GM12878 (cell line): ENCODE measurements around the gene CHAD. TPM values are rescaled to one million over a fixed set of nuclear protein-coding genes. Genes with fewer than 3 reads are reported as not detected.
A peak's percentile ranks its signal among the peaks of the same experiment; 100 is the strongest.

Experiments used
- ATAC-seq: fragments of 200-7000 bp; cut with Tn5 transposase; 3 replicates; pipeline ENCODE4 v1.9.1; 2020; ENCODE audit warnings: mild to moderate bottlenecking, moderate library complexity
- BruUV-seq: library from RNA; stranded (reverse); fragments of 400-500 nt; replicated peaks from 2 replicates; lab custom pipeline; 2021; lab: Mats Ljungman, UMichigan
- CTCF ChIA-PET: fragments of 300-600 bp; sonication (Branson Sonifier 250); formaldehyde crosslinking; extraction: SDS; loops from one replicate; lab custom pipeline; 2021; ENCODE audit warnings: inconsistent platforms; lab: Yijun Ruan, JAX
- POLR2A ChIA-PET: fragments of 350-600 bp; formaldehyde crosslinking; extraction: SDS; loops from one replicate; lab custom pipeline; 2021; ENCODE audit warnings: inconsistent platforms; lab: Charles Lee
- RAD21 ChIA-PET: fragments of 300-600 bp; sonication (Branson Sonifier 250); formaldehyde crosslinking; loops from one replicate; lab custom pipeline; 2023; ENCODE audit warnings: antibody characterized with exemption; ENCODE audit not compliant: unreplicated experiment; lab: Charles Lee
- SMC1A ChIA-PET: fragments of 300-600 bp; sonication (Branson Sonifier 250); formaldehyde crosslinking; loops from one replicate; lab custom pipeline; 2023; ENCODE audit not compliant: unreplicated experiment, uncharacterized antibody; lab: Charles Lee
- DNase-seq: peaks from one replicate; pipeline ENCODE4 v3.0.0-alpha.2; 2011; ENCODE audit warnings: low read depth, low spot score
- FAIRE-seq: peaks from 3 replicates; lab custom pipeline; 2011; peaks lifted over from hg19 to GRCh38; lab: Jason Lieb, UNC
- H2AFZ ChIP-seq: 2 replicates; pipeline ENCODE4 v1.6.0; 2011; ENCODE audit warnings: low read depth, low read length, control low read depth; ENCODE audit not compliant: control insufficient read depth
- H3K27ac ChIP-seq: 2 replicates; pipeline ENCODE4 v1.5.1; 2011; ENCODE audit warnings: control low read depth; ENCODE audit not compliant: control insufficient read depth, insufficient read depth
- H3K27me3 ChIP-seq, 2 experiments: replicated peaks in 1 of 2; 2 replicates each; pipeline versions ENCODE4 v1.6.0 to v1.6.1; 2011; ENCODE audit warnings: low read length in 1 of 2; ENCODE audit not compliant: control insufficient read depth in 2 of 2, insufficient read depth in 2 of 2
- H3K36me3 ChIP-seq, 2 experiments: 2 replicates each; pipeline ENCODE4 v1.5.1; 2011; ENCODE audit warnings: low read length in 1 of 2; ENCODE audit not compliant: control insufficient read depth in 2 of 2, insufficient read depth in 2 of 2
- H3K4me1 ChIP-seq: 2 replicates; pipeline ENCODE4 v1.6.1; 2011; ENCODE audit warnings: mild to moderate bottlenecking, low read length, moderate library complexity, mixed read lengths; ENCODE audit not compliant: control insufficient read depth, insufficient read depth
- H3K4me2 ChIP-seq: 2 replicates; pipeline ENCODE4 v1.6.0; 2011; ENCODE audit warnings: control low read depth; ENCODE audit not compliant: control insufficient read depth, insufficient read depth
- H3K4me3 ChIP-seq: fragments of 200-600 bp; sonication (generic); 2 replicates; pipeline ENCODE4 v1.5.1; 2016
- H3K79me2 ChIP-seq: 2 replicates; pipeline ENCODE4 v1.6.0; 2011; ENCODE audit warnings: low read length; ENCODE audit not compliant: control insufficient read depth, insufficient read depth
- H3K9ac ChIP-seq: 2 replicates; pipeline ENCODE4 v1.8.0; 2011; ENCODE audit warnings: low read length, control low read depth, mixed read lengths; ENCODE audit not compliant: control insufficient read depth, insufficient read depth
- H3K9me3 ChIP-seq: replicated peaks from 3 replicates; pipeline ENCODE4 v1.5.1; 2011; ENCODE audit warnings: mild to moderate bottlenecking, low read length; ENCODE audit not compliant: control insufficient read depth, insufficient read depth
- H4K20me1 ChIP-seq: 2 replicates; pipeline ENCODE4 v1.6.0; 2011; ENCODE audit not compliant: control insufficient read depth, insufficient read depth
- ASH2L ChIP-seq: fragments of 300-600, 200-600 bp; sonication (generic); IDR thresholded peaks from 2 replicates; pipeline ENCODE4 v1.6.1; 2017; ENCODE audit warnings: low read depth, mild to moderate bottlenecking, borderline replicate concordance
- CBX5 ChIP-seq: sonication (generic); IDR thresholded peaks from 2 replicates; pipeline ENCODE4 v1.6.1; 2016; ENCODE audit warnings: low read depth, moderate library complexity, mild to moderate bottlenecking, inconsistent platforms
- CHD1 ChIP-seq: IDR thresholded peaks from 2 replicates; pipeline ENCODE4 v1.6.1; 2012; ENCODE audit warnings: low read depth, low read length, improper control_type of control experiment
- FOS ChIP-seq: IDR thresholded peaks from 3 replicates; pipeline ENCODE4 v1.6.1; 2011; ENCODE audit warnings: borderline replicate concordance; ENCODE audit not compliant: insufficient read length; ENCODE audit errors: extremely low read depth
- IKZF1 ChIP-seq: fragments of 450-650 bp; conservative IDR thresholded peaks from 2 replicates; pipeline ENCODE4 v1.6.1; 2017; ENCODE audit warnings: antibody characterized with exemption, mild to moderate bottlenecking
- MEF2A ChIP-seq: IDR thresholded peaks from 2 replicates; pipeline ENCODE4 v1.6.1; 2011; ENCODE audit warnings: low read depth, mild to moderate bottlenecking, low read length, moderate library complexity; ENCODE audit not compliant: insufficient read depth
- NFYB ChIP-seq: IDR thresholded peaks from 2 replicates; pipeline ENCODE4 v1.6.1; 2011; ENCODE audit warnings: low read depth, mild to moderate bottlenecking, low read length, improper control_type of control experiment, moderate library complexity; ENCODE audit not compliant: insufficient read depth
- NR2C1 ChIP-seq: fragments of 450-650 bp; IDR thresholded peaks from 2 replicates; pipeline ENCODE4 v1.6.1; 2017; ENCODE audit warnings: antibody characterized with exemption, mild to moderate bottlenecking, moderate library complexity
- PAX5 ChIP-seq: IDR thresholded peaks from 2 replicates; pipeline ENCODE4 v1.6.1; 2011; ENCODE audit warnings: low read depth, low read length, borderline replicate concordance
- POLR2A ChIP-seq: IDR thresholded peaks from 2 replicates; pipeline ENCODE4 v1.6.1; 2011; ENCODE audit warnings: low read depth, mild to moderate bottlenecking, low read length
- SIX5 ChIP-seq: IDR thresholded peaks from 2 replicates; pipeline ENCODE4 v1.6.1; 2011; ENCODE audit warnings: mild to moderate bottlenecking, low read depth, low read length, moderate library complexity; ENCODE audit not compliant: severe bottlenecking
- SP1 ChIP-seq: IDR thresholded peaks from one replicate; pipeline ENCODE4 v1.6.1; 2011; ENCODE audit warnings: low read depth, low read length
- TCF3 ChIP-seq: IDR thresholded peaks from 2 replicates; pipeline ENCODE4 v1.6.1; 2012; ENCODE audit warnings: low read depth, mild to moderate bottlenecking, low read length, borderline replicate concordance; ENCODE audit not compliant: insufficient read depth
- ZBED1 ChIP-seq: IDR thresholded peaks from 2 replicates; pipeline ENCODE4 v1.6.1; 2016; ENCODE audit warnings: borderline replicate concordance
- ZNF207 ChIP-seq: fragments of 450-650 bp; IDR thresholded peaks from 2 replicates; pipeline ENCODE4 v1.6.1; 2014; ENCODE audit warnings: antibody characterized with exemption, mild to moderate bottlenecking, borderline replicate concordance
- WGBS: methylation state at CpG from one replicate; pipeline ENCODE4 v1.1.6; 2016; ENCODE audit warnings: low lambda C conversion rate; ENCODE audit not compliant: insufficient replicate concordance, insufficient coverage; ENCODE audit errors: missing lambda C conversion rate; 5-methylcytosine and 5-hydroxymethylcytosine counted together
- in situ Hi-C: fragments of 300-500 bp; cut with MboI; formaldehyde crosslinking; loops from 9 replicates; pipeline ENCODE4 v1.14.3; 2018; ENCODE audit warnings: mixed read lengths
- intact Hi-C: fragments of 100-400 bp; cut with micrococcal nuclease; formaldehyde crosslinking; loops from one replicate; pipeline ENCODE4 v1.14.2; 2022; ENCODE audit not compliant: unreplicated experiment
- polyA plus RNA-seq, 11 experiments: library from polyadenylated mRNA; depleted of rRNA in 4 of 11; unstranded in 6 of 11; stranded (reverse) in 5 of 11; fragments of >200 nt; fragmentation: Nextera tagmentation in 4 of 11; fragmentation: Illumina TruSeq in 1 of 11; extraction: Ambion mirVana in 4 of 11; extraction: Trizol in 1 of 11; gene quantifications; 1 replicate in 1 of 11; 2 replicates in 10 of 11; pipeline versions ENCODE4 v1.2.1 to v1.2.3, GENCODE V29; 2011 to 2016; ENCODE audit warnings: inconsistent platforms in 2 of 11, missing spikeins in 2 of 11, low read depth in 1 of 11
- total RNA-seq, 4 experiments: library from RNA; depleted of rRNA in 3 of 4; stranded (reverse); fragments of >200 nt in 3 of 4; fragmentation: Illumina TruSeq in 1 of 4; extraction: Trizol in 1 of 4; gene quantifications; 2 replicates each; pipeline versions ENCODE4 v1.2.1 to v1.2.3, GENCODE V29; 2013 to 2021
- TF ChIP-seq, protein P1 (sequence below): fragments of 450-650 bp; IDR thresholded peaks from 2 replicates; pipeline ENCODE4 v1.6.1; 2017; ENCODE audit warnings: mild to moderate bottlenecking, low read depth, inconsistent platforms; ENCODE audit not compliant: poor library complexity, severe bottlenecking
- TF ChIP-seq, protein P2 (sequence below): IDR thresholded peaks from 2 replicates; pipeline ENCODE4 v1.6.1; 2011; ENCODE audit warnings: borderline replicate concordance, low read depth, mild to moderate bottlenecking, moderate library complexity, low read length; ENCODE audit not compliant: insufficient read depth, poor library complexity, severe bottlenecking

CHAD gene
- total and polyA plus RNA-seq, 10 of the 15 experiments (the other 5 are each of a cell fraction or from before 2014, with no cell fraction given), result 0.06 TPM; not detected in 9

DNA sequence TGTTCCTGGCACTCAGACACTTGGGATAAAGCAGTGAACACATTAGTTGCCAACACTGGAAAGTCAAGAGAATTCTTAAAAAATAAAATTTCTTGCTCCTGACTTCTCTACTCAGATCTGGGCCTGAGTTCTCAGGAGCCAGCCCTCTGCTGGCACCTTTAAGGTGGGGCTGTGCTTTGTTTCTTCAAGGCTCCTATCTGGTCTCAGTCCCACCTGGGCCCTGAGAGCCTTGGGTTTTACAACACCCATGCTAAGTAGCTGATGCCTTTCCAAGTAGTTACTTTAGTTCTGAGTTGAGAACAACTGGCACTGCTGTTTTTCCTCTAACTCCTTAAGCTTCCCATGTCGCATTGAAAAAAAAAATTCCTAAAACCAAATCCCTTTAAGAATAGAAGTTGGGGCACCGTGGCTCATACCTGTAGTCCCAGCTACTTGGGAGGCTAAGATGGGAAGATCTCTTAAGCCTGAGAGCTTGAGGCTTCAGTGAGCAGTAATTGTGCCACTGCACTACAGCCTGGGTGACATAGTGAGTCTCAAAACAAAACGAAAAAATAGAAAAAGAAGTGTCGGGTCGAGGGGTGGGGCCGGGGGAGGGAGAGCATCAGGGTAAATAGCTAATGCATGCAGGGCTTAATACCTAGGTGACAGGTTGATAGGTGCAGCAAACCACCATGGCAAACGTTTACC, 16.6 kb downstream of the CHAD start:
- WGBS, result 0% methylated on average over 7 of the region's 7 CpGs
- H3K4me2 ChIP-seq, result peak overlapping the region; percentile 82

DNA sequence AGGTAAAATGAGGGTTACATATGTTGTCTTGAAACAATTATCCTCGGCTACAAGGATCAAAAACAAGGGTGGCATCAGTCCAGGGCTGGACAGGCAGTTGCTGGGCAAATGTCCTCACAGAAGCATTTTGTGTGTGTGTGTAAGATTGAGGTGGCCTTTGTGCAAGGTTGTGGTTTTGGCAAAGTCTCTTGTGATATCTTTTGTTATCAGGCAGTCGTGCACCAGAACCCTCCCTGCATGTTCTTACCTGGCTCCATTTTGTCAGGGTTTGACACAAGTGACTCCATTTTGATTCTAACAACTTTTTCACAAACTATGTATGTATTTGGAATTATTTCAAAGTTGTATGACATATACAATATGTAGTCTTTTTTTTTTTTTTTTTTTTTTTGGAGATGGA, 20.0 kb downstream of the CHAD start:
- no peak overlapping the region for H3K9ac ChIP-seq
- no peak overlapping the region for H3K4me2 ChIP-seq
- ChIA-PET CTCF (no interaction called here), POLR2A (no interaction called here), RAD21 (no interaction called here), SMC1A (interaction anchor here (0.7 kb wide), 1 partner anchor 10 kb away, joined by 5 read pairs; no protein-coding TSS in a partner anchor)
- DNase-seq, result no peak
- no peaks in the 10 kb centered on the region for H3K79me2 ChIP-seq
- intact Hi-C loops, result no loop called here
- peaks cover 11% of the 10 kb centered on the region for H3K4me1 ChIP-seq
- H3K9me3 ChIP-seq, result no peaks in the 10 kb centered on the region
- in situ Hi-C loops, result no loop called here
- H2AFZ ChIP-seq, result no peak overlapping the region
- H4K20me1 ChIP-seq, result no peaks in the 10 kb centered on the region
- ATAC-seq, result no peak
- no peaks in the 10 kb centered on the region for H3K27me3 ChIP-seq
- 73% methylated on average over 2 of the region's 2 CpGs for WGBS
- no peaks in the 10 kb centered on the region for H3K36me3 ChIP-seq
- no peak overlapping the region for H3K27ac ChIP-seq
- FAIRE-seq, result no peak
- BruUV-seq, result no TSS peak
- H3K4me3 ChIP-seq, result no peak overlapping the region
- TF ChIP-seq NR2C1 (no peak), CHD1 (no peak), IKZF1 (no peak), TCF3 (no peak), ZNF207 (no peak), ZBED1 (no peak), FOS (no peak), SP1 (no peak)
- TF ChIP-seq, protein P1, sequence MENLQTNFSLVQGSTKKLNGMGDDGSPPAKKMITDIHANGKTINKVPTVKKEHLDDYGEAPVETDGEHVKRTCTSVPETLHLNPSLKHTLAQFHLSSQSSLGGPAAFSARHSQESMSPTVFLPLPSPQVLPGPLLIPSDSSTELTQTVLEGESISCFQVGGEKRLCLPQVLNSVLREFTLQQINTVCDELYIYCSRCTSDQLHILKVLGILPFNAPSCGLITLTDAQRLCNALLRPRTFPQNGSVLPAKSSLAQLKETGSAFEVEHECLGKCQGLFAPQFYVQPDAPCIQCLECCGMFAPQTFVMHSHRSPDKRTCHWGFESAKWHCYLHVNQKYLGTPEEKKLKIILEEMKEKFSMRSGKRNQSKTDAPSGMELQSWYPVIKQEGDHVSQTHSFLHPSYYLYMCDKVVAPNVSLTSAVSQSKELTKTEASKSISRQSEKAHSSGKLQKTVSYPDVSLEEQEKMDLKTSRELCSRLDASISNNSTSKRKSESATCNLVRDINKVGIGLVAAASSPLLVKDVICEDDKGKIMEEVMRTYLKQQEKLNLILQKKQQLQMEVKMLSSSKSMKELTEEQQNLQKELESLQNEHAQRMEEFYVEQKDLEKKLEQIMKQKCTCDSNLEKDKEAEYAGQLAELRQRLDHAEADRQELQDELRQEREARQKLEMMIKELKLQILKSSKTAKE, result no peak
- TF ChIP-seq, protein P2, sequence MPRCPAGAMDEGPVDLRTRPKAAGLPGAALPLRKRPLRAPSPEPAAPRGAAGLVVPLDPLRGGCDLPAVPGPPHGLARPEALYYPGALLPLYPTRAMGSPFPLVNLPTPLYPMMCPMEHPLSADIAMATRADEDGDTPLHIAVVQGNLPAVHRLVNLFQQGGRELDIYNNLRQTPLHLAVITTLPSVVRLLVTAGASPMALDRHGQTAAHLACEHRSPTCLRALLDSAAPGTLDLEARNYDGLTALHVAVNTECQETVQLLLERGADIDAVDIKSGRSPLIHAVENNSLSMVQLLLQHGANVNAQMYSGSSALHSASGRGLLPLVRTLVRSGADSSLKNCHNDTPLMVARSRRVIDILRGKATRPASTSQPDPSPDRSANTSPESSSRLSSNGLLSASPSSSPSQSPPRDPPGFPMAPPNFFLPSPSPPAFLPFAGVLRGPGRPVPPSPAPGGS, result no peak

More for the DNA sequence above, 16.6 kb downstream of the CHAD start:
- in situ Hi-C loops, result no loop called here
- peak overlapping the region; percentile 8 for H2AFZ ChIP-seq
- peaks cover 11% of the 10 kb centered on the region for H3K4me1 ChIP-seq
- no peaks in the 10 kb centered on the region for H3K9me3 ChIP-seq
- POLR2A ChIA-PET, result interaction anchor here (1.6 kb wide), 1 partner anchor 27 kb away, joined by 3 read pairs; no protein-coding TSS in a partner anchor
- H3K4me3 ChIP-seq, result 0 out of 2 replicates have a peak overlapping the region, but pooled peaks have one; percentile 33
- SMC1A ChIA-PET, result interaction anchor here (2.0 to 2.3 kb wide), 2 partner anchors 22 to 56 kb away, joined by 4 to 7 read pairs; partner anchors contain the start of gene LRRC59
- no TSS peak for BruUV-seq
- DNase-seq (peak; percentile 2), ATAC-seq (peak; percentile 79), FAIRE-seq (peak; percentile 7)
- H3K79me2 ChIP-seq, result no peaks in the 10 kb centered on the region
- intact Hi-C loops, result no loop called here
- H3K9ac ChIP-seq, result no peak overlapping the region; the same call in 1 of the 2 replicates
- RAD21 ChIA-PET, result interaction anchor here (1.0 kb wide), 1 partner anchor 55 kb away, joined by 6 read pairs; the partner anchor contains the start of gene LRRC59
- no peak overlapping the region for H3K27ac ChIP-seq
- no peaks in the 10 kb centered on the region for H4K20me1 ChIP-seq
- no peaks in the 10 kb centered on the region for H3K36me3 ChIP-seq
- CTCF ChIA-PET, result interaction anchor here (0.6 to 1.9 kb wide), 7 partner anchors 8 to 390 kb away, joined by 3 to 8 read pairs (median 3); partner anchors contain the start of gene LRRC59
- no peak for TF ChIP-seq NFYB
- no peak for TF ChIP-seq CBX5
- no peak for TF ChIP-seq MEF2A
- TF ChIP-seq POLR2A, result no peak
- TF ChIP-seq ASH2L, result no peak
- TF ChIP-seq SIX5, result no peak
- no peak for TF ChIP-seq PAX5
- no peaks in the 10 kb centered on the region for H3K27me3 ChIP-seq
